ENCODE measurements around the gene ZFAND4.

- TF ChIP-seq EZH2 (IDR thresholded peaks at IDR 0.05) (no peak), POLR2AphosphoS5 (IDR thresholded peaks at IDR 0.05; ENCODE audit: low read depth, low read length) (no peak)
Observed at GRCh38 chr10:45578384-45578971, 94.1 kb downstream of the ZFAND4 start.
